Measurements from ENCODE around the gene THBS3.

The THBS3 gene

GRCh38 chr1:155202731-155203515 lies 4.8 kb downstream of the THBS3 start:
- no peaks in the 10 kb centered on the region for H3K9me3 ChIP-seq (ENCODE audit: insufficient read depth, low read depth, low read length)
- H3K9me2 ChIP-seq (replicated peaks; ENCODE audit: low read depth, low read length) = no peaks in the 10 kb centered on the region
- no peak overlapping the region for H2AFZ ChIP-seq (ENCODE audit: low read length)
- no peaks in the 10 kb centered on the region for H3K27me3 ChIP-seq (ENCODE audit: insufficient read depth, low read length, poor library complexity, severe bottlenecking)
- no peak overlapping the region for H3K9ac ChIP-seq (ENCODE audit: low read depth, low read length, poor library complexity, severe bottlenecking)
- H3K4me2 ChIP-seq (ENCODE audit: low read depth, low read length, poor library complexity, severe bottlenecking) = no peak overlapping the region
- no peaks in the 10 kb centered on the region for H3K36me3 ChIP-seq (ENCODE audit: insufficient read depth, low read length)
- no peaks in the 10 kb centered on the region for H3K79me2 ChIP-seq (ENCODE audit: insufficient read depth, low read length)
- peaks cover 11% of the 10 kb centered on the region for H3K4me1 ChIP-seq (ENCODE audit: insufficient read depth, low read length, poor library complexity, severe bottlenecking)
- no peak for TF ChIP-seq EZH2phosphoT487 (IDR thresholded peaks at IDR 0.05; ENCODE audit: borderline replicate concordance)
- TF ChIP-seq CTCF (conservative IDR thresholded peaks at IDR 0.05; ENCODE audit: low read length) = no peak
- H4K20me1 ChIP-seq (ENCODE audit: insufficient read depth, low read length, poor library complexity, severe bottlenecking) = no peaks in the 10 kb centered on the region
- H3F3A ChIP-seq (ENCODE audit: low read depth) = no peaks in the 10 kb centered on the region
- no peak overlapping the region for H3K4me3 ChIP-seq (ENCODE audit: low read length, poor library complexity, severe bottlenecking)

- Histone ChIP-seq H3K79me2 (ENCODE audit: insufficient read depth, low read length) (no peaks in the 10 kb centered on the region), H3K4me1 (ENCODE audit: insufficient read depth, low read length, poor library complexity, severe bottlenecking) (peaks cover 4% of the 10 kb centered on the region), H3K36me3 (ENCODE audit: insufficient read depth, low read length) (no peaks in the 10 kb centered on the region), H3K9me2 (replicated peaks; ENCODE audit: low read depth, low read length) (no peaks in the 10 kb centered on the region), H3K27me3 (ENCODE audit: insufficient read depth, low read length, poor library complexity, severe bottlenecking) (no peaks in the 10 kb centered on the region), H3K4me3 (ENCODE audit: low read length, poor library complexity, severe bottlenecking) (no peak overlapping the region), H4K20me1 (ENCODE audit: insufficient read depth, low read length, poor library complexity, severe bottlenecking) (no peaks in the 10 kb centered on the region), H3K4me2 (ENCODE audit: low read depth, low read length, poor library complexity, severe bottlenecking) (no peak overlapping the region), H3F3A (ENCODE audit: low read depth) (no peaks in the 10 kb centered on the region), H3K9ac (ENCODE audit: low read depth, low read length, poor library complexity, severe bottlenecking) (no peak overlapping the region), H3K9me3 (ENCODE audit: insufficient read depth, low read depth, low read length) (no peaks in the 10 kb centered on the region), H2AFZ (ENCODE audit: low read length) (no peak overlapping the region)
- no peak for TF ChIP-seq EZH2phosphoT487 (IDR thresholded peaks at IDR 0.05; ENCODE audit: borderline replicate concordance)
- no peak for TF ChIP-seq CTCF (conservative IDR thresholded peaks at IDR 0.05; ENCODE audit: low read length)
Measured at GRCh38 chr1:155202198-155202597, 5.5 kb downstream of the THBS3 start.

- Histone ChIP-seq H3F3A (ENCODE audit: low read depth) (no peaks in the 10 kb centered on the region), H3K9me2 (replicated peaks; ENCODE audit: low read depth, low read length) (no peaks in the 10 kb centered on the region), H3K79me2 (ENCODE audit: insufficient read depth, low read length) (no peaks in the 10 kb centered on the region), H3K36me3 (ENCODE audit: insufficient read depth, low read length) (no peaks in the 10 kb centered on the region), H3K4me3 (ENCODE audit: low read length, poor library complexity, severe bottlenecking) (no peak overlapping the region), H3K27me3 (ENCODE audit: insufficient read depth, low read length, poor library complexity, severe bottlenecking) (no peaks in the 10 kb centered on the region), H2AFZ (ENCODE audit: low read length) (no peak overlapping the region), H4K20me1 (ENCODE audit: insufficient read depth, low read length, poor library complexity, severe bottlenecking) (no peaks in the 10 kb centered on the region), H3K4me2 (ENCODE audit: low read depth, low read length, poor library complexity, severe bottlenecking) (no peak overlapping the region), H3K4me1 (ENCODE audit: insufficient read depth, low read length, poor library complexity, severe bottlenecking) (no peaks in the 10 kb centered on the region), H3K9ac (ENCODE audit: low read depth, low read length, poor library complexity, severe bottlenecking) (no peak overlapping the region), H3K9me3 (ENCODE audit: insufficient read depth, low read depth, low read length) (no peaks in the 10 kb centered on the region)
- no peak for TF ChIP-seq EZH2phosphoT487 (IDR thresholded peaks at IDR 0.05; ENCODE audit: borderline replicate concordance)
- no peak for TF ChIP-seq CTCF (conservative IDR thresholded peaks at IDR 0.05; ENCODE audit: low read length)
Measured at GRCh38 chr1:155200920-155201319, 6.8 kb downstream of the THBS3 start.

Measured in Loucy (cell line).